ENCODE measurements around the gene TRAK1.
A peak's percentile ranks its signal among the peaks of the same experiment; 100 is the strongest.

TRAK1 gene

DNA sequence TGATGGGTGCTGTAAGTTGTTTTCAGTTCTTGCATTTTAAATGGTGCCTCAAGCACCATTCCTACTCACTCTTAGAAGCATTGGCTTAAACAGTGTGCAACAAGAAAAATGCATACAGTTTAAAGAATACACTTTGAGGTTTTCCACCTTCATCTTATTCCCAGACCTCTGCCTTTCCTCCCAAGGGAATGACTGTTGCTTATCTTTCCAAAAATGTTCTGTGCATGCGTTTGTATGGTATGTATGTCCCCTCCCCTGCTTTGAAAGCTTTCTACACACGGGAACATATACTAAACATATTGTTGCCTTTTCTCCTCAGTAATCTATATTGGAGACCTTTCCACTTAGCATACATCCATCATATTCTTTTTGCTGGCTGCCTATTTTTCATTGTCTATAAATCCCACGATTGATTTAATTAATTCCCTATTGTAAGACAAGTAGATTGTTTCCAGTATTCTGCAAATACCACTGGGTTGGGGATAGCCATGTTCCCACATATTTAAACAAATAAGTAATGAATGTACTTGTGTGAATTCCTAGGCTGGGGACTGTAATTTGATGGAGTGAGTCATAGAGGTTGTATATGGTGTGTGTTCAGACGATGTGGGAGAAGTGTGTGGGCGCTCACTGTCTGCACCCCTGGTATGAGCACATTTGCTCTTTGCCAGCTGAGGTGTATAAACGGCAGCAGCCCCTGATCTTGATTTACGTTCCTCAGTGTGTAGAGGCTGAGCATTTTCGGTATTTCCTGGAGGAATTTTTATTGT, 5.8 kb downstream of the TRAK1 start:
- H3K4me1 ChIP-seq (ENCODE audit: control insufficient read depth, insufficient read depth, low read depth, low read length), result peaks cover 7% of the 10 kb centered on the region
- no peak overlapping the region for H3K4me2 ChIP-seq (ENCODE audit: low read length, poor library complexity, severe bottlenecking)
- H2AK5ac ChIP-seq (ENCODE audit: low read length, severe bottlenecking), result no peak overlapping the region
- peak overlapping the region in 1 of 2 experiments; percentile 47 for H3K4ac ChIP-seq (ENCODE audit: low read depth in 1 of 2, low read length in 2 of 2)
- H2BK12ac ChIP-seq (ENCODE audit: low read length in 2 of 2), result no peak overlapping the region
- whole genome bisulfite sequencing, result 36% methylated on average over 4 of the region's 8 CpGs
- peaks cover 31% of the 10 kb centered on the region for H3K79me1 ChIP-seq (replicated peaks; ENCODE audit: low read length, poor library complexity, severe bottlenecking)
- H4K91ac ChIP-seq (ENCODE audit: low read length), result no peak overlapping the region
- H4K8ac ChIP-seq (ENCODE audit: low read length), result peak overlapping the region; percentile 56
- peak; percentile 61 for DNase-seq
- peaks cover 0 to 30% of the 10 kb centered on the region in 2 experiments for H3K36me3 ChIP-seq (ENCODE audit: control insufficient read depth in 1 of 2, insufficient read depth in 2 of 2, low read depth in 1 of 2, low read length in 2 of 2)
- H2BK5ac ChIP-seq (ENCODE audit: low read depth, low read length, poor library complexity, severe bottlenecking), result no peak overlapping the region
- no peaks in the 10 kb centered on the region for H3K9me3 ChIP-seq (ENCODE audit: control insufficient read depth, low read length)
- H3K23ac ChIP-seq (ENCODE audit: low read length in 2 of 2), result no peak overlapping the region
- no peaks in the 10 kb centered on the region for H3K27me3 ChIP-seq (ENCODE audit: control insufficient read depth in 1 of 2, insufficient read depth in 1 of 2, low read length in 2 of 2)
- no peak overlapping the region for H3K27ac ChIP-seq (ENCODE audit: low read length, poor library complexity, severe bottlenecking)
- no peak overlapping the region for H3K4me3 ChIP-seq (ENCODE audit: insufficient read depth in 1 of 2, low read depth in 1 of 2, low read length in 2 of 2)
- no peak overlapping the region for H2AFZ ChIP-seq (ENCODE audit: low read depth, low read length)
- no peak overlapping the region for H3K18ac ChIP-seq (ENCODE audit: low read depth in 1 of 2, low read length in 2 of 2)
- no peak overlapping the region for H2BK15ac ChIP-seq (ENCODE audit: low read depth, poor library complexity, severe bottlenecking)
- no peak overlapping the region for H2BK120ac ChIP-seq (ENCODE audit: low read depth, low read length)
- no peak overlapping the region for H3K14ac ChIP-seq (ENCODE audit: low read length in 2 of 2)
- peak overlapping the region; percentile 24 for H3K9ac ChIP-seq (ENCODE audit: low read length)

DNA sequence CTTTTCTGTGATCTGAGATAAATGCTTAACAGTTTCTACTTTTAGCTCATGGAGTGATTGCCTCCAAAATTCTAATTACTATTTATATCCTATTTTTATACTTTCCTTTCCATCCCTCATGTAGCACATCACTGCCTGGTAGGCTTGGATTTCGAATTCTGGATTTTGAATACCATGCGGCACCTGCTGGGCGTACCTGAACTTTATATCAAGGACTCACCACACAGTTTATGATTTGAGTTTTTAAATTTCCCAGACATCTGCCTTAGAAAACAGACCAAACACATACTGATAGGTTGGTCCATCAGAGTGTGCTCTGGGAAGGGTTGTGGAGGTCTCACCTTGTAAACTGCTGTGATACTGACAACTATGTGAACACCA, 6.4 kb downstream of the TRAK1 start:
- Histone ChIP-seq H2BK12ac (ENCODE audit: low read length in 2 of 2) (no peak overlapping the region), H3K36me3 (ENCODE audit: control insufficient read depth in 1 of 2, insufficient read depth in 2 of 2, low read depth in 1 of 2, low read length in 2 of 2) (peaks cover 0 to 25% of the 10 kb centered on the region in 2 experiments)
- no peak for DNase-seq

DNA sequence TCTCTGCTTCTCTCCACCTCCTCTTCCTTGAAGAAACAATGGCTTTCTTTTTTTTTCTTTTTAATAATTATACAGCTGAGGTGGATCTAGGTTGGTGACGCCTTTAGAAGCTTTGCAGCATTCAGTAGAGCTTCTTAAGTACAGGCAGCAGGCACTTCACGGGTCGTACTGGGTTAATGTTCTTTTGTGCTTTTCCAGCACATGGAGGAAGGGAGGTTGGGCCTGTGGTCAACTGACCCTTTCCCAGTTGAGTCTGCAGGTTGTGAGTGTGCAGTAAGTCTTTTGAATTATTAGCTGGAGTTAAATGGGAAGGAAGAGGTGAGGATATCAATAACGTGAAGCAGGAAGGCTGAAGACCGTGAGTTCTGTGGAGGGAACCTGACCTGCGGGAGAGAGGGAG, 7.0 kb downstream of the TRAK1 start:
- 79% methylated on average over 6 of the region's 6 CpGs for WGBS
- no peak overlapping the region for H3K14ac ChIP-seq (ENCODE audit: low read length in 2 of 2)
- no peak overlapping the region for H2BK12ac ChIP-seq (ENCODE audit: low read length in 2 of 2)
- H4K8ac ChIP-seq (ENCODE audit: low read length), result no peak overlapping the region
- H3K23ac ChIP-seq (ENCODE audit: low read length in 2 of 2), result no peak overlapping the region
- H2BK15ac ChIP-seq (ENCODE audit: low read depth, poor library complexity, severe bottlenecking), result no peak overlapping the region
- H4K91ac ChIP-seq (ENCODE audit: low read length), result no peak overlapping the region
- H2BK120ac ChIP-seq (ENCODE audit: low read depth, low read length), result no peak overlapping the region
- no peak overlapping the region for H3K27ac ChIP-seq (ENCODE audit: low read length, poor library complexity, severe bottlenecking)
- H3K9ac ChIP-seq (ENCODE audit: low read length), result peak overlapping the region; percentile 24
- peak overlapping the region; percentile 5 for H2AK5ac ChIP-seq (ENCODE audit: low read length, severe bottlenecking)
- H3K79me1 ChIP-seq (replicated peaks; ENCODE audit: low read length, poor library complexity, severe bottlenecking), result peaks cover 33% of the 10 kb centered on the region
- H3K9me3 ChIP-seq (ENCODE audit: control insufficient read depth, low read length), result no peaks in the 10 kb centered on the region
- H3K36me3 ChIP-seq (ENCODE audit: control insufficient read depth in 1 of 2, insufficient read depth in 2 of 2, low read depth in 1 of 2, low read length in 2 of 2), result peaks cover 0 to 25% of the 10 kb centered on the region in 2 experiments
- H2AFZ ChIP-seq (ENCODE audit: low read depth, low read length), result no peak overlapping the region
- H3K18ac ChIP-seq (ENCODE audit: low read depth in 1 of 2, low read length in 2 of 2), result no peak overlapping the region
- no peak for DNase-seq
- H3K27me3 ChIP-seq (ENCODE audit: control insufficient read depth in 1 of 2, insufficient read depth in 1 of 2, low read length in 2 of 2), result no peaks in the 10 kb centered on the region
- no peak overlapping the region for H3K4ac ChIP-seq (ENCODE audit: low read depth in 1 of 2, low read length in 2 of 2)
- H2BK5ac ChIP-seq (ENCODE audit: low read depth, low read length, poor library complexity, severe bottlenecking), result no peak overlapping the region
- H3K4me3 ChIP-seq (ENCODE audit: insufficient read depth in 1 of 2, low read depth in 1 of 2, low read length in 2 of 2), result no peak overlapping the region
- H3K4me1 ChIP-seq (ENCODE audit: control insufficient read depth, insufficient read depth, low read depth, low read length), result peaks cover 11% of the 10 kb centered on the region
- no peak overlapping the region for H3K4me2 ChIP-seq (ENCODE audit: low read length, poor library complexity, severe bottlenecking)

More for the DNA sequence above, 6.4 kb downstream of the TRAK1 start:
- no peak overlapping the region for H2AFZ ChIP-seq (ENCODE audit: low read depth, low read length)
- H3K14ac ChIP-seq (ENCODE audit: low read length in 2 of 2), result no peak overlapping the region
- no peak overlapping the region for H3K23ac ChIP-seq (ENCODE audit: low read length in 2 of 2)
- H4K91ac ChIP-seq (ENCODE audit: low read length), result no peak overlapping the region
- H2BK120ac ChIP-seq (ENCODE audit: low read depth, low read length), result no peak overlapping the region
- H3K4me1 ChIP-seq (ENCODE audit: control insufficient read depth, insufficient read depth, low read depth, low read length), result peaks cover 10% of the 10 kb centered on the region
- H2AK5ac ChIP-seq (ENCODE audit: low read length, severe bottlenecking), result peak overlapping the region; percentile 82
- H2BK5ac ChIP-seq (ENCODE audit: low read depth, low read length, poor library complexity, severe bottlenecking), result no peak overlapping the region
- H3K18ac ChIP-seq (ENCODE audit: low read depth in 1 of 2, low read length in 2 of 2), result no peak overlapping the region
- 93% methylated on average over 3 of the region's 3 CpGs for WGBS
- no peak overlapping the region for H2BK15ac ChIP-seq (ENCODE audit: low read depth, poor library complexity, severe bottlenecking)
- H4K8ac ChIP-seq (ENCODE audit: low read length), result no peak overlapping the region
- peak overlapping the region; percentile 24 for H3K9ac ChIP-seq (ENCODE audit: low read length)
- H3K4me2 ChIP-seq (ENCODE audit: low read length, poor library complexity, severe bottlenecking), result no peak overlapping the region
- H3K27ac ChIP-seq (ENCODE audit: low read length, poor library complexity, severe bottlenecking), result no peak overlapping the region
- H3K79me1 ChIP-seq (replicated peaks; ENCODE audit: low read length, poor library complexity, severe bottlenecking), result peaks cover 33% of the 10 kb centered on the region
- H3K4ac ChIP-seq (ENCODE audit: low read depth in 1 of 2, low read length in 2 of 2), result no peak overlapping the region
- no peak overlapping the region for H3K4me3 ChIP-seq (ENCODE audit: insufficient read depth in 1 of 2, low read depth in 1 of 2, low read length in 2 of 2)
- no peaks in the 10 kb centered on the region for H3K9me3 ChIP-seq (ENCODE audit: control insufficient read depth, low read length)
- no peaks in the 10 kb centered on the region for H3K27me3 ChIP-seq (ENCODE audit: control insufficient read depth in 1 of 2, insufficient read depth in 1 of 2, low read length in 2 of 2)

DNA sequence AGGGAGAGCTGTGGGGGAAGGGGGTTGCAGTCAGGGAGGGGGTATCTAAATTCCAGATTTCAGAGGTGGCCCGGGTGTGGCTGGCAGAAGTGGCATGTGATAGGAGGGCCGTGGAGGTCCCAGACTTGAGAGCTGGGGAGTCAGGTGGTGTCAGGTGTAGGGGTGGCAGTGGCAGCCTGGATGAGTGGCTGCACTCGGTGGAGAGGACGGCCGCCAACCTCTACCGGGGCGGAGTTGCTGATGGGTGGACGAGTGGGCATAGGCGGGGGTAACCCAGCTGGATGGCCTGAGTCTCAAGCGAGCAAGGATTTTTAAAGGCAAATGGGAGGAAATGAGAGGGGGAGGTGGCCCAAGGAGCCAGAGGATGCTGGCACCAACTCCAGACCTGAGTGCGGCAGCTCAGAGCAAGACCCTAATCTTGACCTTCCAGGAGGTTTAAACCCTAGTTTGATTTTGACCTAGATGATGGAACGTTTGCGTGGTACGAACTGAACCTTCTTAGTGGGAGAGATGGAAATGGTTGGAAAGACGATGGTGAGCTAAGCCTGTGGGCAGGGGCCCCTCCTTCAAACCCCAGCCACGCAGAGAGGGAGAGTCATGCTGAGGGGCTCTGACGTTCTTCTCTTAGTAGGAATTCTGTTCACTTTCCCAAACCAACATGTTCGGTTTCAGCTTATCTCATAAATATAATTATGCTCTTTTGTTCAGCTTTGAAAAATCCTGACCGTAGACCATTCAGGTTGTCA, 8.0 kb downstream of the TRAK1 start:
- H2BK5ac ChIP-seq (ENCODE audit: low read depth, low read length, poor library complexity, severe bottlenecking), result no peak overlapping the region
- H3K4me2 ChIP-seq (ENCODE audit: low read length, poor library complexity, severe bottlenecking), result no peak overlapping the region
- DNase-seq, result no peak
- no peak overlapping the region for H3K27ac ChIP-seq (ENCODE audit: low read length, poor library complexity, severe bottlenecking)
- H3K4me1 ChIP-seq (ENCODE audit: control insufficient read depth, insufficient read depth, low read depth, low read length), result peaks cover 8% of the 10 kb centered on the region
- H2AFZ ChIP-seq (ENCODE audit: low read depth, low read length), result no peak overlapping the region
- H2BK12ac ChIP-seq (ENCODE audit: low read length in 2 of 2), result peak overlapping the region; percentile 28 to 29
- H4K8ac ChIP-seq (ENCODE audit: low read length), result no peak overlapping the region
- H3K23ac ChIP-seq (ENCODE audit: low read length in 2 of 2), result no peak overlapping the region
- no peak overlapping the region for H3K14ac ChIP-seq (ENCODE audit: low read length in 2 of 2)
- peak overlapping the region in 1 of 2 experiments; percentile 11 for H3K18ac ChIP-seq (ENCODE audit: low read depth in 1 of 2, low read length in 2 of 2)
- no peak overlapping the region for H2BK120ac ChIP-seq (ENCODE audit: low read depth, low read length)
- WGBS, result 89% methylated on average over 19 of the region's 19 CpGs
- peaks cover 7 to 31% of the 10 kb centered on the region in 2 experiments for H3K36me3 ChIP-seq (ENCODE audit: control insufficient read depth in 1 of 2, insufficient read depth in 2 of 2, low read depth in 1 of 2, low read length in 2 of 2)
- H3K4ac ChIP-seq (ENCODE audit: low read depth in 1 of 2, low read length in 2 of 2), result peak overlapping the region in 1 of 2 experiments; percentile 31
- H3K9ac ChIP-seq (ENCODE audit: low read length), result peak overlapping the region; percentile 74
- H4K91ac ChIP-seq (ENCODE audit: low read length), result no peak overlapping the region
- no peak overlapping the region for H3K4me3 ChIP-seq (ENCODE audit: insufficient read depth in 1 of 2, low read depth in 1 of 2, low read length in 2 of 2)
- peak overlapping the region; percentile 68 for H2AK5ac ChIP-seq (ENCODE audit: low read length, severe bottlenecking)
- peaks cover 36% of the 10 kb centered on the region for H3K79me1 ChIP-seq (replicated peaks; ENCODE audit: low read length, poor library complexity, severe bottlenecking)
- no peaks in the 10 kb centered on the region for H3K27me3 ChIP-seq (ENCODE audit: control insufficient read depth in 1 of 2, insufficient read depth in 1 of 2, low read length in 2 of 2)
- H2BK15ac ChIP-seq (ENCODE audit: low read depth, poor library complexity, severe bottlenecking), result no peak overlapping the region
- H3K9me3 ChIP-seq (ENCODE audit: control insufficient read depth, low read length), result no peaks in the 10 kb centered on the region
